Measurements from ENCODE around the gene TOM1L2. TPM values are rescaled to one million over a fixed set of nuclear protein-coding genes. Genes with fewer than 3 reads are reported as not detected.

The TOM1L2 gene
- total RNA-seq, 1 donor from 2014 or later = 19.4 TPM

DNA sequence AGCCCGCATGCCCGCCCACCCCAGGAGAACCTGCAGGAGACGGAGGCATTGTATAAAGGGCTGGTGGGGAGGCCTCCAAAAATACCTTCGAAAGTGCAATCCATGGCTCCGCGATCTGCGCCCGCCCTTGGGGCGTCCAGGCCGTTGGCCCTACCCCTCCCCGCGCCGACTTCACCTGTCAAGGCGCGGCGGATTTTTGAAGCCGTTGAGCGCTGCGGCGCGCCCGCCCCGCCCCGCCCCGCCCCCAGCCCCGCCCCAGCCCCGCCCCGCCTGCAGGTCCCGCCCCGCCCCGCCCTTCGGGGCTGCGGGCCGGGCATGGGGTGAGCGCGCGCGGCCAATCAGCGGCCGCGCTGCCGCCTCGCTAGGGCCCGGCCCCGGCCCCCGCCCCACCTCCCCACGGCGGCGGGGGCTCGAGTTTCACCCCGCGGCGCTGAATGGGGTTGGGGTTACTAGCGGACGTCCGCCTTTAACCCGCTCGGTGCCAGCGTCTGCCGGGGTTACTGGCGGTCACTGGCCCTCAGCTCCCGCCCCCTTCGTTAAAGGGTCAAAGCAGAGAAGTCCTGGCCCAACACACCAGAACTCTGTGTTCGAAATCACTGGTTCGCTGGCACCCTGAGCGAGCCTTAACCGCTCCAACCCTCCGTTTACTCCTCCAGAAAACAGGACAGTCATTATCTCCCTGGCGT, 148.6 kb downstream of the TOM1L2 start:
- no peak for DNase-seq (ENCODE audit: low read depth)
- TF ChIP-seq, protein P1, sequence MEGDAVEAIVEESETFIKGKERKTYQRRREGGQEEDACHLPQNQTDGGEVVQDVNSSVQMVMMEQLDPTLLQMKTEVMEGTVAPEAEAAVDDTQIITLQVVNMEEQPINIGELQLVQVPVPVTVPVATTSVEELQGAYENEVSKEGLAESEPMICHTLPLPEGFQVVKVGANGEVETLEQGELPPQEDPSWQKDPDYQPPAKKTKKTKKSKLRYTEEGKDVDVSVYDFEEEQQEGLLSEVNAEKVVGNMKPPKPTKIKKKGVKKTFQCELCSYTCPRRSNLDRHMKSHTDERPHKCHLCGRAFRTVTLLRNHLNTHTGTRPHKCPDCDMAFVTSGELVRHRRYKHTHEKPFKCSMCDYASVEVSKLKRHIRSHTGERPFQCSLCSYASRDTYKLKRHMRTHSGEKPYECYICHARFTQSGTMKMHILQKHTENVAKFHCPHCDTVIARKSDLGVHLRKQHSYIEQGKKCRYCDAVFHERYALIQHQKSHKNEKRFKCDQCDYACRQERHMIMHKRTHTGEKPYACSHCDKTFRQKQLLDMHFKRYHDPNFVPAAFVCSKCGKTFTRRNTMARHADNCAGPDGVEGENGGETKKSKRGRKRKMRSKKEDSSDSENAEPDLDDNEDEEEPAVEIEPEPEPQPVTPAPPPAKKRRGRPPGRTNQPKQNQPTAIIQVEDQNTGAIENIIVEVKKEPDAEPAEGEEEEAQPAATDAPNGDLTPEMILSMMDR (conservative IDR thresholded peaks at IDR 0.05; ENCODE audit: low read depth, low read length) = no peak
- H3K4me3 ChIP-seq (ENCODE audit: low read depth, low read length) = peak overlapping the region; percentile 43

DNA sequence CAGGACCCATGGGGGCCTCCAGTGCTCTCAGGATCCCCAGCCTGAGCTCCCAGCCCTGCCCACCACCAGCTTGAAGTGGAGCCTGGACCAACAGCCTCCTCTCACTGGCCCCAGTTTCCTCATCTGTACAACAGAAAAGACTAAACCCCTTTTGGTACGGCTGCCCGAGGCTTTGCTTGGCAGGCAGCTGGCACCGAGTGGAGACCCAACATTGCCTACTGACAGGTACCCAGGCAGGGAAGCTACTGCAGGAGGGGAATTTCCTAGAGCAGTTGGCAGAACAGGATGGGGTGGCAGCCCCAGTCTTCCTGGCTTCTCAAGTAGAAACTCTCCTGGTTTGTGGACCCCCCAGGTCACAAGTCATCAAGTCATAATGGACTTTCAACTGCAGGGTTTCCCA, 149.6 kb downstream of the TOM1L2 start:
- TF ChIP-seq, protein P1 (conservative IDR thresholded peaks at IDR 0.05; ENCODE audit: low read depth, low read length) = no peak
- no peak for DNase-seq (ENCODE audit: low read depth)
- peak overlapping the region; percentile 43 for H3K4me3 ChIP-seq (ENCODE audit: low read depth, low read length)

DNA sequence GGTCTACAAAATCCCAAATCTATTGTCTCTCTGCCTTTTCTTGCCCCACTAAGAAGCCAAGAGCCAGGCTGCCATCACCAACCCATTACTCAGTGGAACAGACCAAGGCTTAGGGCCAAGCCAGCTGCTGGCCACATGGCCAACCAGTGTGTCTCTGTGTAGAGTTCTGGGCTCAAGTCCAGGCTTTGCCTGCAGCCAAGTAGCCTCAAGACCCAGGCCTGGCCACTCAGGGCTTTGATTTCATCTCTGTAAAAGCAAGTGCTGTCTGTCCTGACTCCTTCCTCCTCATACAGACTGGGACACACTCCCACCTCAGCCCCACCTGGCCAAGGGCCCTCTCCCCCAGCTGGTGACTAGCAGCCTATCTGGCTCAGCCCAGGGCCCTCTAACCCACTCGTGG, 150.0 kb downstream of the TOM1L2 start:
- DNase-seq (ENCODE audit: low read depth) = no peak

DNA sequence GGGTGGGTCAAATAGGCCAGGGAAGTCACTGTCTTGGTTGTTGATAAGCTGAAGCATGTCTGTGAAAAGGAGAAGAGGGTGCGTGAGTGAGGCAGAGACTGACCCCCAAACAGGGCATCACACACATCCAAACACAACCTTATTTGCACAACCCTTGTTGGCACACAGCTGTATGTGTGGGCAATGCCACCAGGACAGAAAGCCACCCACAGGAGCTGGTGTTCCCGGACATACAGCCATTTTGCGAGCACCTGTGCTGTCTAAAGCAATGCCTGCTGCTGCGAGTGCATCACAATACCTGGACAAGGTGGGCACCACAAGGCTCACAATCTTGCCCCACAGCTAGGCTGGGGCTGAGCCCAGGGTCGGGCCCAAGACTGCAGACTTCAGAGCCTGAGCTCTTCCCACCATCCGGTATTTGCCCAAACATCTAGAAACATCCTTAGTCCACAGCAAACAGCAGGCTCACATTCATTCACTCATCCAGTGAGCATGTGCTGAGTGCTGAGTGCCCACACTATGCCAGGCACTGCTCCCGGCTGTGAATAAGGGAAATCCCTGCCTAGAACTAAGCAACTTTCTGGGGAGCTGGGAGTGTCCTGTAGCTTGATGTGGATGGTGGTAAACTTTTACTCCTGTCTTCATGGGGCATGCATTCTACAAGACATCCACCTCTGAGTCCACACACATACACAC, 151.6 kb downstream of the TOM1L2 start:
- TF ChIP-seq, protein P1 (conservative IDR thresholded peaks at IDR 0.05; ENCODE audit: low read depth, low read length) = no peak
- DNase-seq (ENCODE audit: low read depth) = no peak
- no peak overlapping the region for H3K4me3 ChIP-seq (ENCODE audit: low read depth, low read length)

More for the DNA sequence above, 150.0 kb downstream of the TOM1L2 start:
- peak overlapping the region; percentile 43 for H3K4me3 ChIP-seq (ENCODE audit: low read depth, low read length)
- TF ChIP-seq, protein P1 (conservative IDR thresholded peaks at IDR 0.05; ENCODE audit: low read depth, low read length) = no peak

DNA sequence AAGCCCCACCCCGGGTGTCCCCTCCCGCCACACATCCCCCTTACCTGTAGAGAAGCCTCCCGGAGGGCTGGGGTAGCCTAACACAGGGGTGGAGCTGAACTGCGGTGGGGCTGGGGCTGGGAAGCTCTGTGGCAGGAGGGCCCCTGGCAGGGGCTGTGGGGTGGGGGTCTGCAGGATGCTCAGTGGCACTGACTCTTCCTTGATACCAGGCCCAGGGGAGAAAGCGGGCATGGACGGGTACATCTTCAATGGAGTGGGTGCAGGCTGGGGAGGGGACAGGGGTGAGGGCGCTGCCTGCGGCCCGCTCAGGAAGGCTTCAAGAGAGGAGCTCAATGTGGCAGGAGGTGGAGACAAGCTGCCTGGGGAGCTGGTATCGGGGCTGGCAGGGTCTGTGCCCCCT, 152.2 kb downstream of the TOM1L2 start:
- H3K4me3 ChIP-seq (ENCODE audit: low read depth, low read length) = no peak overlapping the region
- no peak for DNase-seq (ENCODE audit: low read depth)
- TF ChIP-seq, protein P1 (conservative IDR thresholded peaks at IDR 0.05; ENCODE audit: low read depth, low read length) = no peak

DNA sequence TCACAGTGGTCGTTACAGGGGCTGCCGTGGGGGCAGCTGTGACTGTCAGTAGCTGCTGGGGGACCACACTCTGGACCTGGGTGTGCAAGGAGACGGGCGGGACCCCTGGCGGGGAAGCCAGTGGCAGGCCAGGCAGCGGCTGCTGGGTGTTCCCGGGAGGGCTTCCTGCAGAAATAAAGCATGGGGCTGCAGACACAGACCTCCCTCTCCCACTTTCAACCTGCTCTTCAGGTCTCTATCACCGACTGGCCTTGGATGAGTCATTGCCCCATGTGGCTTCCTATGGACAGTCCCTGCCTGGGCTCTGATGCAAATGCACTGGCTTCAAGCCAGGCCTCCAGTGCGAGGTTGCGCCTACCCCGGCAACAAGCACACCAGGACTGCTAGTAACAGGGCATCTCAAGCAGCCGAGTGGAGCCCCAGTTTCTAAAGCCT, 152.6 kb downstream of the TOM1L2 start:
- peak; percentile 52 for DNase-seq (ENCODE audit: low read depth)
- no peak overlapping the region for H3K4me3 ChIP-seq (ENCODE audit: low read depth, low read length)
- TF ChIP-seq, protein P1 (conservative IDR thresholded peaks at IDR 0.05; ENCODE audit: low read depth, low read length) = no peak
